ENCODE results near the gene CBX4.

Gene CBX4

DNA sequence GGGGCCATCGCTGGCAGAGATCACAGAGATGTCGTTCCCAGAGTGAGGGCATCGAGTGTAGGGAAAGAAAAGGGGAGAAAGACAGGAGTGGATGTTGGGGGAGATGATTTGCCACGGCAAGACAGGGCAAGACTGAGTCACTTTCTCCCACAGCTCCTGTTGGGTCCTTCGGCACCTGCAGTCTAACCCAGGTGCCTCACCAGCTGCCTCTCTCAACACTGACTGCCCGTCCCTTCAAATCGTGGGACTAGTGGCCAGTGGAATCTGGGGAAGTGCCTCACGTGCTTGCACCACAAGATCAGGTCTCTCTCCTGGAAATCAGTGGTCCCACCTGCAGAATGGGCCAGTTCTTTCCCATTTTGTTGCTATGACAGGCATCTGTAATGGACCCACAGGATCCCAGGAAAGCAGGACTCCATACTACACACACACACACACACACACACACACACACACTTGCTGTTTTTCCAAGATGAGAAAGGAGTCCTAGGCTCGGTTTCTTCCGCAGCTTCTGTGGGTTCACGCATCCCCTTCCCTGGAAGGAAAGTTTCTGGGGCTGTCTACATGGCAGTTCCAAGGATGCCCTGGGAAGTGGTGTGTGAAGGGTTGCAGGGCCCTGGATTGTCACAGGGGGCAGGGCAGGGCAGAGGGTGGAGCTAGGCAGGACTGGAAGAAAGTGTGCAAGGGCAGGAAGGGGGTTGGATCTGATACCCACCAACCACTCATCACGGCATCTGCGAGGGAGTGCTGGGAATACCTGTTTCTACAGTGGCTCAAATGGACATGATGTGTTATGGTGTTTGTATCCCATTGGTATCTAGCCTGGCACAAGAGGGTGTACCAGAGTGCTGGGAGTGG lies 32.1 kb downstream of the CBX4 start:
- H3K4me3 ChIP-seq (ENCODE audit: low read depth, low read length), result no peak overlapping the region
- no peak overlapping the region for H3K9ac ChIP-seq
- H3K27me3 ChIP-seq (ENCODE audit: control insufficient read depth, insufficient read depth, low read length), result peaks cover 12% of the 10 kb centered on the region
- H3K9me3 ChIP-seq (ENCODE audit: control insufficient read depth, low read length), result no peaks in the 10 kb centered on the region
- no peak overlapping the region for H2AFZ ChIP-seq
- no peak for TF ChIP-seq CTCF (IDR thresholded peaks at IDR 0.05)
- H3K27ac ChIP-seq, result no peak overlapping the region
- no peaks in the 10 kb centered on the region for H3K79me2 ChIP-seq
- H3K4me1 ChIP-seq, result peaks cover 16% of the 10 kb centered on the region
- H3K4me2 ChIP-seq (ENCODE audit: low read length), result no peak overlapping the region
- H3K36me3 ChIP-seq (ENCODE audit: control insufficient read depth, insufficient read depth, low read length), result no peaks in the 10 kb centered on the region

GRCh38 chr17:79806446-79806760 lies 32.8 kb downstream of the CBX4 start:
- Histone ChIP-seq H3K4me2 (ENCODE audit: low read length) (no peak overlapping the region), H3K9me3 (ENCODE audit: control insufficient read depth, low read length) (no peaks in the 10 kb centered on the region), H3K79me2 (no peaks in the 10 kb centered on the region), H3K4me3 (ENCODE audit: low read depth, low read length) (no peak overlapping the region), H2AFZ (no peak overlapping the region), H3K9ac (no peak overlapping the region), H3K27me3 (ENCODE audit: control insufficient read depth, insufficient read depth, low read length) (peaks cover 12% of the 10 kb centered on the region), H3K4me1 (peaks cover 11% of the 10 kb centered on the region), H3K36me3 (ENCODE audit: control insufficient read depth, insufficient read depth, low read length) (no peaks in the 10 kb centered on the region), H3K27ac (no peak overlapping the region)
- TF ChIP-seq CTCF (IDR thresholded peaks at IDR 0.05), result no peak

- peaks cover 9% of the 10 kb centered on the region for H3K4me1 ChIP-seq
- no peak overlapping the region for H3K27ac ChIP-seq
- TF ChIP-seq CTCF (IDR thresholded peaks at IDR 0.05), result no peak
- no peaks in the 10 kb centered on the region for H3K36me3 ChIP-seq (ENCODE audit: control insufficient read depth, insufficient read depth, low read length)
- H3K79me2 ChIP-seq, result no peaks in the 10 kb centered on the region
- H3K4me2 ChIP-seq (ENCODE audit: low read length), result no peak overlapping the region
- H3K27me3 ChIP-seq (ENCODE audit: control insufficient read depth, insufficient read depth, low read length), result peaks cover 12% of the 10 kb centered on the region
- H3K9ac ChIP-seq, result no peak overlapping the region
- H3K4me3 ChIP-seq (ENCODE audit: low read depth, low read length), result no peak overlapping the region
- H3K9me3 ChIP-seq (ENCODE audit: control insufficient read depth, low read length), result no peaks in the 10 kb centered on the region
- H2AFZ ChIP-seq, result no peak overlapping the region
Observed at GRCh38 chr17:79804856-79805696, 34.2 kb downstream of the CBX4 start.

DNA sequence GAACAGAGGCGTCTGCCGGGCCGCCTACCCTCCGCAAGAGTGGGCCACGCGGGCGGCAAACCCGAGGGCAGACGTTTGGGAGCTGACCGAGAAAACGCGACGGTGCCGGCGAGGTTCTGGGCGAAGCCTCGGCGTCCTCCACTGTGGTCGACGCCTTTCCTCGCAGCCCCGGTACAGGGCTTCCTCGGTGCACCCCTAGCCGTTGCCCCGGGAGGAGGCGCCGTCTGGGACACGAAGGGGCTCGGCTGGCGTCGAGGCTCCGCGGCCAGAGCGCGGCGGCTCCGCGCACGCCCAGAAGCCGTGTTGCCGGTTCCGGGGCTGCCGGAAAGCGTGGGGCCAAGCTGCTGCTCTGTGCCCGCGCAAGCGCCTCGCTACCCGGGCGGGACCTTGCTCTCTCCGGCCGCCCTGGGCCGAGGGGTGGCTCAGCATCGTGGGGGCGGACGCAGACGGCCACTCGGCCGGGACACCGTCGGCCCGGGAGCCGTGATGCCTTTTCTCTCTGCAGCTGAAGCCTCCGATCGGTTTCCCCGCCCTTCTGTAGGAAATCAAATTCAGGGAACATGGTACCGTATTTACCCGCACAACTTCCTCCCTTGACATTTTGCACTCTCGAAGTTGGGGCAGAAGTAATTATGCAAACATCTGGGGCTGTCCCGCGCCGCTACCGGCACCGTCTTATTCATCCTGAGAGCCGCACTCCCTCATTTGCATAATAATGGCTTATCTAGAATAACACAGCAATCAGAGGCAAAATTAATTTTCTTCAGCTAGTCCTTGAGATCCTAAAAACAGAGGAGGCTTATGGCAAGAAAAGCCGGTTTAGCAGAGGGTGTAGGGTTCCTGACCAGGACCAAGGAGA lies 35.0 kb downstream of the CBX4 start:
- Histone ChIP-seq H3K36me3 (ENCODE audit: control insufficient read depth, insufficient read depth, low read length) (no peaks in the 10 kb centered on the region), H3K79me2 (no peaks in the 10 kb centered on the region), H2AFZ (no peak overlapping the region), H3K4me1 (peaks cover 7% of the 10 kb centered on the region), H3K27ac (no peak overlapping the region), H3K4me3 (ENCODE audit: low read depth, low read length) (no peak overlapping the region), H3K9me3 (ENCODE audit: control insufficient read depth, low read length) (no peaks in the 10 kb centered on the region), H3K4me2 (ENCODE audit: low read length) (peak overlapping the region; percentile 49), H3K9ac (no peak overlapping the region), H3K27me3 (ENCODE audit: control insufficient read depth, insufficient read depth, low read length) (peaks cover 16% of the 10 kb centered on the region)
- no peak for TF ChIP-seq CTCF (IDR thresholded peaks at IDR 0.05)
